ENCODE results near the gene OSER1.

Gene OSER1

DNA sequence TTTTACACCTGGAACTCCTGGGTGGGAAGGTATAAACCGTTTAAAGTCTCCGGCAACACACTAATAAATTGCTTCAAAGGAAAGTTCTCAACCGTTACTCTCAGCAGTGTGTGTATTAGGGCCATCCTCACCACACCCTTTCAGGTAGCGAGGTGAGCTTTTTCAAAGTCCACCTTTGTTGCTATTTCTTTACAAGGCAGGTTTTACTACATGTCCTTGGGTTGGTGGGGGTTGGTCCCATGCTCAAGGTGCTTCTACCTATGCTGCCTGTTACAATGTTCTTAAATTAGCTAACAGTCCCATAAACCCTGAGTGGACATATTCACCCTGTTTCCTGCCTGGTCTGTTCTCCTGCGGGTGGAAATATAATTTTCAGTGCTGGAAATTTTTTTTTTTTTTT is 13.2 kb upstream of the OSER1 start:
- no peak for DNase-seq

DNA sequence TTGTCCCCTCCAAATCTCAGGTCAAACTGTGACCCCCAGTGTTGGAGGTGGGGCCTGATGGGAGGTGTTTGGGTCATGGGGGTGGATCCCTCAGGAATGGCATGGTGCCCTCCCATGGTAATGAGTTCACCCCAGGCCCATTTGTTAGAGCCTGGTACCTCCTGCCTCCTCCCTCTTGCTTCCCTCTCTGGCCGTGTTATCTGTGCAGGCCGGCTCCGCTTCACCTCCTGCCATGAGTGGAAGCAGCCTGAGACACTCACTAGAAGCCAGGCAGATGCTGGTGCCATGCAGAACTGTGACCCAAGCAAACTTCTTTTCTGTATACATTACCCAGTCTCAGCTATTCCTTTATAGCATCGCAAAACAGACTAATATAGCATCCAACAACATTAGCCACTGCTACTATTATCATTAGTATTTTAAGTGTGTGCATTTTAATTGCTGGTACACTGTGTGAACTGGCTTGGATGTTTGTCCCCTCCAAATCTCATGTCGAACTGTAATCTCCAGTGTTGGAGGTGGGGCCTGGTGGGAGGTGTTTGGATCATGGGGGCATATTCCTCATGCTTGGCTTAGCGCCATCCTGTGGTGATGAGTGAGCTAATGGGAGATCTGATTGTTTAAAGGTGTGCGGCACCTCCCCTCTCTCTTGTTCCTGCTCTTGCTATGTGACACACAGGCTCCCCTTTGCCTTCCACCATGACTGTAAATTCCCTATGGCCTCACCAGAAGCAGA is 12.2 kb upstream of the OSER1 start:
- DNase-seq: no peak

DNA sequence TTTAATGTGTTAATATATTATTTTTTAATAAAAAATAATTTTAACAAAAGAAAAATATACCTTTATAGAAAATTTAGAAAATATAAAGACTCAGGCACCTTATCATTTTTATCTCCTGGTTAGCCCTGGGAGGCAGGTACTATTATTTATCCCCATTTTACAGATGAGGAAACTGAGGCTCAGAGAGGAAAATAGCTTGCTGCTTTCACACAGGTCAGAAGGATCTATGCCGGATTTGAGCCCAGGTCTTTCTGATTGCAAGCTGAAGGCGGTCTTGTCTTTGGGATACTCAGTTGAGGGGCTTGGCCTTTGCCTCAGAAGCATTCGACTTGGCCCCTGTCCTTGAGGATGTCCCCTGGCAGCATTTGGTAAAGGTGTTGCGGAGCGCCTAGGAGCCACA is 11.5 kb upstream of the OSER1 start:
- DNase-seq: no peak

DNA sequence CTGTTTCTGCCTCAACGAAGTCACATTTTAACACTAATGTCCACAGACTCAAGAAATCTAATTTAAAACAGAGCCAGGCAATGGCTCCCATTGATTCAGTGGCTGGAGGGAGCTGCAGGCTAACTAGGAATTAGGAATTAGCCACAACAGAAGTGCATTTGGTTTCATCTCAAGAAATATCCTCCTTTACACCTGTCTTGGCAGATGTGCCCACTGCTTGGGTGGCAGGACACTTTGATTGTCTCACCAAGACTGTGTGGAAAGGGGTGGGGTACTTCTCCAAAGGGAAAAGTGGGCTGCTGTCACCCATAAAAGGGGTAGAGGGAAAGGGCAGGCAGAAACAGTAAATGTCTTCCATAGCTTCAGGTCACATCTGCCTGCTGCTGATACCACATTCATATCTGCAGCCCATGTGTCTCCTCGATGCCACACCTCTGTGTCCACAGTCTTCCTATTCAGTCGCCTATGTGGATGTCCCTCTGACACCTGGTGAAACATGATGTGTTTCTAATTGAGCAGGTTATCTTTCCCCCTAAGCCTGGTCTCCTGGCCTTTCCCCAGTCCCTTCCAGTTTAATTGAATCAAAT is 10.9 kb upstream of the OSER1 start:
- DNase-seq: no peak

DNA sequence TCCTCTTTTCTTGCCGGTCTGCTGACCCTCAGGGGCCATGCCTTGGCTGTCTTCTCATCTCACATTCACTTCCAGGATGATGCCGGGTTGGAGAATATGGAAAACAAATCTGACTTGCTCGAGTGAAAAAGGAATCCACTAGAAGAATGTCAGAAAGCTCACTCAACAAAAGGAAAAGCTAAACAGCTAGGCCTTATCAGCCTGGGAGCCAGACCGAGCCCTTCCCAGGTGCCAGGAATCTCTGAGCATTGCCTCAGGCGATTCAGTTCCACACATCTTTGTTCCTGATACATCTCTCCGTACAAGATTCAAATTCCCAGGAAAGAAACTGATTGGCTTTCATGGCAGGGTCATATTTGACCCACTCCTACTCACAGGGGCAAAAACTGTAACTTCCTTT is 9.2 kb upstream of the OSER1 start:
- DNase-seq: no peak

DNA sequence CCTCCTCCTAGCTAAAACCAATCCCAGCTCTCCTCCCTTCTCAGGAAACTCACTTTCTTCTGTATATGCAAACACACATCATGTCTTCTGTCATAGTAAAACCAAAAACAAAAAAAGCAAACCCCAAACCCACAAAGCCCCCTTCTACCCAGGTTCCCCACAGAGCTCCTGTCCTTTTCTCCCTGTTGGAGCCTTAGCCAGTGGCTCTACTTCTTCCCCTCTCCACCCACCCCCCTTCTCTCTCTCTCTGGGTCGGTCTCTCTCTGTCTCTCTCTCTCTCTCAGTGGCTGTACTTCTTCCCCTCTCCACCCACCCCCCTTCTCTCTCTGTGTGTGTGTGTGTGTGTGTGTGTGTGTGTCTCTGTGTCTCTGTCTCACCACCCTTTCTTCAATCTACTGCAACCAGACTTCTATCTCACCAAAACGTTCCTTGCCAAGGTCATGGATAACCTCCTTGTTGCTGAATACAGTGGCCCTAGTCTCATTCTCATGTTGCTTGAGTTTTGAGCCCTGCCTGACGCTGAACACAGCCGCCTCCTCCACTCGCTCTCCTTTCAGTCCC is 8.7 kb upstream of the OSER1 start:
- no peak for DNase-seq

DNA sequence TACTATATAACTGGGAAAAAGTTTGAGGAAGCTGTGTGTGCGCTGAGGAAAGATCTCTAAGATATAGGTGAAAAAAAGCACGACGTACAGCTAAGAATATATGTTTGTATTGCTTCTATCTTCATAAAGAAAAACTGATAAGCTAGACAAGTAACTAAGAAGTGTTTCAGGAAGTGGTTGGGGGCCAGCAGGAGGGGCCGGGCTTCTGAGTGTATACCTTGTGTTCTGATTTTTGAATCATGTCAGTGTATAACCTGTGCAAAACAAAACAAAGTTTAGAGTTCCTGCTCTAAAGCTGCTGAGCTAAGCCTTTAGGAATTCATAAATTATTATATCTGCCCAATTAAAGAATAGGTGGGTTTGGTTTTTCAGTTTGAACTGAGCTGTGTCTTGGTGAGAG is 7.9 kb upstream of the OSER1 start:
- DNase-seq: peak; percentile 33

DNA sequence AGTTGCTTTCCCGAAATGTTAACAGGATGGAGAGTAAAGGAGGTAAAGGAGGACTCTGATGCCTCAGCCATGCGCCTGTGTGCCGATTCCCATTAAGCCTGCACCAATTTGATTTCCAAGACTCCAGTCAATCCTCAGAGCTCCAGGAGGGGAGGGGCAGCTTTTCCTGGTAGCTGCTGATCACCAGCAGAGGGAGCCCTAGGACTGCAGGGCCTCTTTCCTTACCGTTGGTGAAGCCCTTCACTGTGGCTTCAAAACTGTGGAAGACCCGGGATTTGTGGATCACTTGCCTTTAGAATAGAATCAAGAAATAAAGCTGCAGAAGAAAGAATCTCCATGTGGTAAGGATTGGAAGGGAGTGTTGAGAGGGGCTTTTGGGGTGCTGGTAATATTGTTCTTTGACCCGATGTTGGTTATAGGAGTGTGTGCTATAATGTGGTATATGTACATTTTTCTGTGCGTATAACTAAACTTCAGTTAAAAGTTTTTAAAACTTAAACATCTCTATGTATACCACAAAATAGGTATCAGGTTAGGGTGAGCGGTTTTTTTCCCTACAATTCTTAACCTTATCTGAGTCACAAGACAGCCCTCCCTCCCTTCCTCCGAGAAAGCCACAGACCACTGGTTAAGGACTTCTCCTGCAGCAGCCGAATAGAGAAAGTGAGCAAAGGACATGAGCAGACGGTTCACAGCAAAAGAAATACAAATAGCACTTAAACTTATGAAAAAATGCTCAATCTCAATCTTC is 6.9 kb upstream of the OSER1 start:
- DNase-seq: peak; percentile 63

DNA sequence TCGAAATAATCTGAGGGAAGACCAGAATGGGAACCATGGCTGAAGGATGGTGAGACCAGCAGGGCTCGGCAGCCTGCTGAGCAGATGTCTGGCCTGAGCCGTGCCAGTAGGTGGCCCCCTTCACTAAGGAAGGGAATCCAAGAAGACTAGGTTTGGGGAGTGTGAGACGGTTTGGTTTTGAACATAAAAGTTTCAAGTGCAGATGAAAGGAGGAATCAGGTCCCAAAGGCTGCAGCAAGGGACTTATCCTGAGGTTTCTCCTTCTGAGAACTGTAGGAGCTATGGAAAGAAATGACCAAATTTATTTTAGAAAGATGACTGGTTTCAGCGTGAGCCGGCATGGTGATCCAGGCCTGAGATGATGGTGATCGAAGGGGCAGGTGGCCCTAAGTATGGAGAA is 4.6 kb upstream of the OSER1 start:
- peak; percentile 82 for DNase-seq

DNA sequence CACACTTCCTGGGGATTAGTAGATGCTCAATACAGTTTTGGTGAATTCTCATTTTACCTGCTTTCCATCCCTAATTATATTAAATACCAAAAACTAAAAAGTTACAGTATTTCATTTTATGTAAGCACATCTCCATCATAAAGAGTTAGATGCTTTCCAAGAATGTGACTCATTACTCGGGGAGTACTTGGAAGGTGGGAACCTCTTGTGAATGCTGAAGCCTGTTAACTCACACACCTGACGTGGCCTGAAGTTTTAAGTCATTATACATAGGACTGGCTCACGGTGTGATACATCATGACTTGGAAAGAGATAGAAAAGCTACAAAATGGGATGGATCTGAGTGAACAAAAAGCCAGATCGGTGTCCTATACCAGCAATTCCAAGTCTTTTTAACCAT is 2.2 kb upstream of the OSER1 start:
- no peak for DNase-seq

DNA sequence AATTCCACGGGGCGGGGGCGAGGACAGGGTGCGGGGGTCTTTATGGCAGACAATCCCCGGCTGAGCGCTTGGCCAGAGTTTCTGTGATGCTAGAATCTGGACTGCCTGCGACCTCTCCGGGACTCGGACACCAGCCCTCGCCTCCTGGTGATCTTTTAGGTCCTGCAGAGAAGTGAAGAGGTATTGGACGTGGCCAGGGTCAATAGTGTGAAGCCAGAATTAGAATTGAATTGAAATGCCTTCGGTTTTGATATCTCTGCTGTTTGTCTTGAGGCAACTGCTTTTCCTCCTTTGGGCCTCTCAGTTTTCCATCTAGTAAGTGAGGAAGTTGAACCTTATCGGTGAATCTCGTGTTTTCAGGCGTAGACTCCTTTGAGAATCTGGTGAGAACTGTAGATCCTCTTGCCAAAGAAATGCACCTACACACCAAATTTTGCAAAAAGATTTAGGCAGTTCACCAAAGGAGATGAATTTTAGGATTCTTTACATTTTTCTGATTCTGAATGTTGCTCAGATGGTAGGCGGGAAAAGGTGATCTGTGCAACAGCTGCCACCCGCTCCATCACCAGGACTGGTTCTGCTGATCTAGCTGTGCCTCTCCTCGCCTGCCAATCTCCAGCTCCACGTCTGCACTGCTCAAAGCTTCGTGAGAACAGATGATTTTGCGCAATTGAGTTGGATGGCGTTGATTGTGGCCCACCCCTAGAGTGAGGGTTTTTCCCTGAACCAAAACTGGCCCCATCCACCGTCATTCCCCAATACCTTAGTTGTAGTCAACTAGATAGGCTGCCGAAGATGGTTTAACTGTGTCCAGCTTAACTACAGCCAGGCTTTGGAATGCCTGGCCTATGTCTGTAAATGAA is 837 bp upstream of the OSER1 start:
- peak; percentile 27 for DNase-seq

DNA sequence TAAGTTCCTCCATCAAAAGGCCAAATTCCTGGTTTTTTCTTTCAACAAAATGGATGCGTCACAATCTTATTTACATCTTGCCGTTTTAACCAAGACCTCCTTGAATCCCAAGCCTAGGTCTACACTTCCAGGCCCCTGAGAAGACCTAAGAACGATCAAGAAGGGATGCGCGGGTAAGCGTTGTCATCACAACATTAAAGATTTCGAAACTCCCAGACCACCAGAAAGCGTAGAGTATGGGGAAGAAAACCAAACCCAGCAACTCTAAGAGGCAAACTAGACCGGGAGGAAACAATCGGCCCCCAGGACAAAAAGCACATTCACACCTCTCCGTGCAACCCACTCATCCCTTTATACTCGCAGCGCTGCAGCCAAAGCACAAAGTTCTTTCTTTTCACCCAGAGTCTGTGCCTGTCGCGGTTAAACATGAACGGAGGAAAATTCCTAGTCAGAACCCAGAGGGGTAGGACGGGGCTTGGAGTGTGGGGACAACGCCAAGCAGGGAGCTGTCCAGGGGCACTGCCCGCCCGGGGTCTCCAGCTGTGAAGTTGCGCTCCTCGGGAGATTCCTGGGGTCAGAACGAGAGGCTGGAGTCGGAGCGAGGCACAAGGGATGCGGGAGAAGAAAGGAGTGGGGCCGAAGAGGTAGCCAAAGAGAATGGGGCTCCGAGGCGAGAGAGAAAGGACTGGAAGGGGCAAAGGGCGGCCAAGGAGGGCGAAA is 725 bp downstream of the OSER1 start:
- DNase-seq: peak; percentile 20

DNA sequence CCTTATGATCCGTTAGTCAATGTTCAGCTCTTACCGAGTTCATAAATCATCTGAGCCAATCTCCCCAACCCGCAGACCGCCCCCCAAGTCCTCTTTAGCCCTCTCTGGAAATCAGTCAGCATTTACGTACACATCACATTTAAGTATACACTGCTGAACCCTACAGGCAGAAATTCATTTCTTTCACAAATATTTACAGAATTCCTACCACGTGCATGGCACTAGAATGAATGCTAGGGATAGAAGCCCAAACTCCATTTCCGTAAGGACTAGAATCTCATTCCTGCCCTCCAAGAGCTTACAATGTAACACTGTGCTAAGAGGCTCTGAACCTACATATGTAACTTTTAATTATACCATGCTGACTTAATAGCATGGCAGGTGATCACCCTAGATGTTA is 1.8 kb downstream of the OSER1 start:
- no peak for DNase-seq

DNA sequence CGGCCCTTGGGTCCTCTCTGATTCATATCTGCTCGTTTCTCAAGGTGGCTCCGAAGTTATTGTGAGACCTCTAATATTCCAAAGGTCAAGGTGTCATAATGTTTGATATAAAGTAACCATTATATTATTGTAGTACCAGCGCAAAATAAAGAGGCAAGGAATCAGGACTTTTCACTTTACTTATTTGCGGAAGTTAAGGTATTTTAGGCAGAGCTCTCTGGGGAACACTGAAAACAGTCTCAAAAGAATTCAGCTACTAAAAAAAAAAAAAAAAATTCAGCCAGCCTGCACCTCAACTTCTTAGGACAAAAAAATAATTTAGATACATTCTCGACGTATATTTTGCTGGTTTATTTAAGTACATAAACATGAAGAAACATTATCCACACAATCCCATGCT is 2.4 kb downstream of the OSER1 start:
- no peak for DNase-seq

DNA sequence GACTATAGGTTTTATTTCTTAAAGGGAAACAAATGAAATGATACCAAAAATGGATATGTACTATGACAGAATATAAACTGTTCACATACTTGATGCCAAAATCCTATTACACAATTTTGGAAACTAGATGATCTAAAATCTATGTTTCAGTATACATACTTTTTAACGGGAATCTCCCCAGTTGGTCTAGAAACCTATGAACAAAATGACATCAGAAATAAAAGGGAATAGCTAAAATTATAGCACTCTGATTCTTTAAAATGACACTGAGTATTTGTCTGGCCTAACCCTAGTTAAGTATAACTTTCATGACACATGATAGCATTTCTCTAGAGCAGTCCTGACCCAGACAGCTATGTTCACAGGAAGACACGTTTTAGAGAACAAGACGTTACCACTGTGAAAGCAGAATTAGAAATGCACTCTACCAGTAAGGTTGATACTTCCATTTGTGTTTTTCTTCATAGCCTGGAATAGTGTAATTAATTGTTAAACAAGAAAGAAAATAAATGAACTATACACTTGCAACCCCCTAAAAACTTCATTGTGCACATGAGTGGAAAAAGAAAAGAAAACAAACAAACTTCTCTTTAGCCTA is 3.3 kb downstream of the OSER1 start:
- DNase-seq: no peak

DNA sequence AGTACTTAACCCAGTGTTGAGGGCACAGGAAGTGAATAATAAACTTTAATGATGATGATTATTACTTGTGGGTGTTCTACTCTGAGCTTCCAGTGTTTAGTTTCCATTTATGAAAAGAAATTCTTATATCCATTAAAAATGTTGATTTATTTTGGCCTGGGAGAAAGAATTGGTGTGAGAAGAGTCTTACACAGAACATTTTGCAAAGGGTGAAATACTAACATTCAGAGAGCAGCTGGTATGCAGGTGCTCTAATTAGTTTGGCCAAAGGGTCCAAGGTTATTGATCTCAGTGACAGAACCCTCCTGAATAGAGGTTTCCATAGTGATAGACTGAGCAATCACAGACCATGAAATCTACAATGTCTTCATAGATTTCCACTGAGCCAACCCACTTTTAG is 4.4 kb downstream of the OSER1 start:
- no peak for DNase-seq

DNA sequence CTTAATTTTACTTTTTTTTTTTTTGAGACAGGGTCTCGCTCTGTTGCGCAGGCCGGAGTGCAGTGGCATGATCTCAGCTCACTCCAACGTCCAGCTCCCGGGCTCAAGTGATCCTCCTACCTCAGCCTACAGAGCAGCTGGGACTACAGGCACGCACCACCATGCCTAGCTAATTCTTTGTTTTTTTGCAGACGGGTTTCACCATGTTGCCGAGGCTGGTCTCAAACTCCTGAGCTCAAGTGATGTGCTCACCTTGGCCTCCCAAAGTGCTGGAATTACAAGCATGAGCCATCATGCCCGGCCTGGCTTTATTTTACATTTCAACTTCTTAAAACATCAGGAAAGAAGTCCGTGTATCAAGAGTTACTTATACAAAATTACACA is 5.7 kb downstream of the OSER1 start:
- no peak for DNase-seq

DNA sequence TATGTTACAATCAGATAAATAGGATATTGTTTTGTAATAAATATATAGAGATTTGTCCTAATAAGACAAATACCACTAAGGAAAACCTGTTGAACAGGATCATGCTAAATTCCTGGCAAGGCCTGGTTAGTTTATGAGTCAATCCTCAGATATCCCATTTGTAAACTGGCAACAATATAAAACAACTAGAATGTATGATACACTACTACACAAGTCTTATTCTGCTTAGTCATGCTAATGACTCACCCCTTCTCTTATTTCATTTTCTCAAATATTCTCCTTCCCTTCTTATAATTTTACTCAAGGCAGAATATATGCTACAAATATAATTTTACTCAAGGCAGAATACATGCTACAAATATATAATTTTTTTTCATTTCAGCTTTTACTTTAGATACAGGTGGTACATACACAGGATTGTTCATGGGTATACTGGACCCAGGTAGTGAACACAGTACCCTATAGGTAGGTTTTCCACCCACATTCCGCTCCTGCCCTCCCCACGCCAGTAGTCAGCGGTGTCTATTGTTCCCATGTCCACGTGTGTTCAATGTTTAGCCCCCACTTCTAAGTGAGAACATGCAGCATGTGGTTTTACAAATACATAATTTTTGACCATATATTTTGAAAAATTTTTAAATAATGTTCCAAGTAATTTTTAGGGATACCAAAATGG is 6.3 kb downstream of the OSER1 start:
- DNase-seq: no peak

DNA sequence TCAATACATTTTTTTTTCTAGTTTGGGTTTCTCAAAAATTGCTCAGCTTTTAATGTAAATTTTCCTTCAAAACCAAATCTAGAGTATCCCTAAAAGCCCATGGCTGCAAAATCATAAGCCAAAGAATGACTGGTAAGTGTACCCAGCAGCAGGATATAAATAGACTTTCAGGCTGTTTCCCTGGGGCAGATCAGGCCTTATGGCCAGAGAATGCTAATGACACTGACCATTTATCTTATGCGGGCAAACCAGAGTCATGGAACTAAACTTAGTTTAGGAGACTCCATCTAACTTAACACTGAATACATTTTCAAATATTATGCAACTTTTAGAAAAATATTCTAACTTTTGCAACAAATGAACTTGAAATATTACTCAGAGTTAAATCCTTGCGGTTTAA is 7.4 kb downstream of the OSER1 start:
- DNase-seq: no peak

DNA sequence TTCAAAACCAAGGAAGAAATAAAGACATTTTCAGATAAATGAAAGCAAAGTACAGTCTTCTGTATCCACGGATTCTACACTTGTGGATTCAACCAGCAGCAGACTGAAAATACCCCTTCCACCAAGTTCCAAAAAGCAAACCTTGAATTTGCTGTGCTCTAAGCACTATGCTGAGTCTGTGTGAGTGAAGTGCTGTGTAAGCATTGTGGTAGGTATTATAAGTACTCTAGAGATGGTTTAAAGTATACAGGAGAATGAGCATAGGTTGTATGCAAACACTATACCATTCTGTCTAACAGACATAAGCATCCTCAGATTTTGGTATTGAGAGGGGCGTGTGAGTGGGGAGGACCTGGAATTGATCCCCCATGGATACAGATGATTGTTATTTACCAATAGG is 9.6 kb downstream of the OSER1 start:
- no peak for DNase-seq

DNA sequence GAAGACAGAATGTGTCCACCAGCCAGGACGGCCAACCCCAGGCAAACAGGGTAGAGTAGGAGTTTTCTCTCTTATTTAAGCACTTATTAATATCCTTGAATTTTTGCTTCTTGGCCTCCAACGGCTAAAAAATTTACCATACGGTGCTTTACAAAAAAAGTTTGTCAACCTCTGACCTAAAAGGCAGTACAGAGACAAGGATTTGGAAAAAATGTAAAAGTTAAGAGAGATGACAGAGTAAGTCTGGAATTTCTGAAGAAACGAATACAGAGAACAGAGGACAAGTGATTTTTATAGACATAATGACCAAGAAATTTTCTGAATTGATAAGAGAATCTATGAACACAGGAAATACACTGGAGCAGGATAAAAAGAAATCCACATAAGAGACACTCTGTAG is 10.2 kb downstream of the OSER1 start:
- DNase-seq: no peak
